Hepatocyte (in vitro differentiated cells): ENCODE data around the gene ZP1. TPM values are rescaled to one million over a fixed set of nuclear protein-coding genes. Genes with fewer than 3 reads are reported as not detected.

Experiments
- DNase-seq: peaks from one replicate; pipeline ENCODE4 v3.0.0-alpha.2; 2016; ENCODE audit warnings: low spot score
- H2AFZ ChIP-seq: fragments of 200-600 bp; sonication (generic); 2 replicates; pipeline ENCODE4 v1.6.0; 2016; ENCODE audit warnings: antibody characterized with exemption, mild to moderate bottlenecking
- H3K27ac ChIP-seq: fragments of 200-600 bp; sonication (generic); 2 replicates; pipeline ENCODE4 v1.5.1; 2016; ENCODE audit warnings: mild to moderate bottlenecking
- H3K27me3 ChIP-seq: fragments of 200-600 bp; sonication (generic); 2 replicates; pipeline ENCODE4 v1.6.1; 2016
- H3K36me3 ChIP-seq: fragments of 200-600 bp; sonication (generic); replicated peaks from 2 replicates; pipeline ENCODE4 v1.5.1; 2016; ENCODE audit warnings: low read depth; ENCODE audit not compliant: insufficient read depth
- H3K4me1 ChIP-seq: fragments of 200-600 bp; sonication (generic); 2 replicates; pipeline ENCODE4 v1.5.1; 2016; ENCODE audit warnings: mild to moderate bottlenecking, moderate library complexity; ENCODE audit not compliant: insufficient read depth
- H3K4me2 ChIP-seq: fragments of 200-600 bp; sonication (generic); 2 replicates; pipeline ENCODE4 v1.6.0; 2016
- H3K4me3 ChIP-seq: fragments of 200-600 bp; sonication (generic); 2 replicates; pipeline ENCODE4 v1.5.1; 2016; ENCODE audit warnings: mild to moderate bottlenecking
- H3K79me2 ChIP-seq: fragments of 200-600 bp; sonication (generic); 2 replicates; pipeline ENCODE4 v1.6.0; 2017; ENCODE audit warnings: mild to moderate bottlenecking
- H3K9me2 ChIP-seq: fragments of 200-600 bp; sonication (generic); replicated peaks from 2 replicates; pipeline ENCODE4 v1.6.0; 2017; ENCODE audit warnings: mild to moderate bottlenecking; ENCODE audit not compliant: insufficient read depth
- H3K9me3 ChIP-seq: fragments of 200-600 bp; sonication (generic); 2 replicates; pipeline ENCODE4 v1.5.1; 2016; ENCODE audit warnings: low read depth, mild to moderate bottlenecking
- H4K20me1 ChIP-seq: fragments of 200-600 bp; sonication (generic); 2 replicates; pipeline ENCODE4 v1.6.0; 2016; ENCODE audit warnings: mild to moderate bottlenecking; ENCODE audit not compliant: insufficient read depth, poor library complexity, severe bottlenecking
- EZH2 ChIP-seq: fragments of 200-600 bp; sonication (generic); IDR thresholded peaks from 2 replicates; pipeline ENCODE4 v1.6.1; 2016; ENCODE audit warnings: antibody characterized with exemption, mild to moderate bottlenecking, borderline replicate concordance
- EZH2phosphoT487 ChIP-seq: fragments of 200-600 bp; sonication (generic); IDR thresholded peaks from one replicate; pipeline ENCODE4 v1.6.1; 2018; ENCODE audit warnings: antibody characterized with exemption, mild to moderate bottlenecking, low read depth, moderate library complexity; ENCODE audit not compliant: unreplicated experiment, severe bottlenecking
- WGBS: methylation state at CpG from one replicate; pipeline ENCODE4 v1.1.6; 2016; ENCODE audit warnings: low lambda C conversion rate; ENCODE audit errors: missing lambda C conversion rate; 5-methylcytosine and 5-hydroxymethylcytosine counted together
- polyA plus RNA-seq: library from polyadenylated mRNA; unstranded; fragments of >200 nt; fragmentation: Nextera tagmentation; extraction: Ambion mirVana; gene quantifications from 2 replicates; pipeline ENCODE4 v1.2.1, GENCODE V29; 2016
- total RNA-seq: library from RNA; depleted of rRNA; stranded (reverse); fragments of >200 nt; gene quantifications from 2 replicates; pipeline ENCODE4 v1.2.3, GENCODE V29; 2014
- TF ChIP-seq, protein P1 (sequence below): fragments of 200-600 bp; sonication (generic); IDR thresholded peaks from 2 replicates; pipeline ENCODE4 v1.5.1; 2016; ENCODE audit warnings: antibody characterized with exemption, mild to moderate bottlenecking; ENCODE audit not compliant: poor library complexity

Gene ZP1
- total and polyA plus RNA-seq, 2 experiments from 2014 or later = 1.6 TPM; not detected in 1

DNA sequence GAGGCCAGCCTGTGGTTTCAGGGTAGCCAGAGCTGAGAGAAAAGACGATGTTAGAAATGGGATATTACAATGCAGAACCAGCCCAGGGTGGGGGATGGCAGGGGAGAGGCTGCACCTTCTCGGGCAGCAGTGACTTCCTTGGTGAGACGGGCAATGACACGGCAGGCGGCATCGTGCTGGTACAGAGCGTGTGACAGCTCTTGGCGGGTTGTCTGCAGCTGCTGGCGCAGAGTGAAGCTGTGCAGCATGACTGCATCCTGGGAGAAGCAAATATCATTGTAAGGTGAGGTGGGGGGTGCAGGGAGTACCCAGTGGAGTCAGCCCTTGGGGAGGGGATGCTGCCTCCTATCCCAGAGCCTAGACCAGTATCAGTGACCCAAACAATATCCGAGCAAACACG lies 35.3 kb downstream of the ZP1 start:
- Histone ChIP-seq H4K20me1 (peaks cover 16% of the 10 kb centered on the region), H3K36me3 (no peaks in the 10 kb centered on the region)
- WGBS = 99% methylated on average over 11 of the region's 11 CpGs

DNA sequence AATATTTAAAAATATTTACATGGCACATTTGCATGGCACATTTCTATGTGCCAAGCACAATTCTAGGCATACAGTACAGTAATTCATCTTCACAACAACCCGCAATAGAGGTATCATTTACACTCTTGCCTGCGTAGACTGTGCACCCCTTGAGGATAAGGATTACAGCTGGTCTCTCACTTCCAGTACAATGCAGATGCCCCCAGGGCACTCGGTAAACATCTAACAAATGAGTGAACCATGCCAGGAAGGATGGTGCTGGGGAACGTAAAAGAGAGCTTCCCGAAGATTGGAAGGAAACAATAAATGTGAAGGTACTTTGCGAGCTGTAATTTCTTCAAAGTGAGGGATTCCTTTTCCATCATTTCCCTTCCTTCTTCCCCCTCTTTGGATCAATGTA lies 37.7 kb downstream of the ZP1 start:
- H3K9me2 ChIP-seq = no peaks in the 10 kb centered on the region
- peak overlapping the region; percentile 8 for H2AFZ ChIP-seq
- H3K79me2 ChIP-seq = peaks cover 37% of the 10 kb centered on the region
- peaks cover 16% of the 10 kb centered on the region for H4K20me1 ChIP-seq
- DNase-seq = no peak
- 50% methylated on average over 6 of the region's 6 CpGs for WGBS
- no peaks in the 10 kb centered on the region for H3K9me3 ChIP-seq
- peaks cover 14% of the 10 kb centered on the region for H3K4me1 ChIP-seq
- TF ChIP-seq EZH2 = no peak
- TF ChIP-seq, protein P1, sequence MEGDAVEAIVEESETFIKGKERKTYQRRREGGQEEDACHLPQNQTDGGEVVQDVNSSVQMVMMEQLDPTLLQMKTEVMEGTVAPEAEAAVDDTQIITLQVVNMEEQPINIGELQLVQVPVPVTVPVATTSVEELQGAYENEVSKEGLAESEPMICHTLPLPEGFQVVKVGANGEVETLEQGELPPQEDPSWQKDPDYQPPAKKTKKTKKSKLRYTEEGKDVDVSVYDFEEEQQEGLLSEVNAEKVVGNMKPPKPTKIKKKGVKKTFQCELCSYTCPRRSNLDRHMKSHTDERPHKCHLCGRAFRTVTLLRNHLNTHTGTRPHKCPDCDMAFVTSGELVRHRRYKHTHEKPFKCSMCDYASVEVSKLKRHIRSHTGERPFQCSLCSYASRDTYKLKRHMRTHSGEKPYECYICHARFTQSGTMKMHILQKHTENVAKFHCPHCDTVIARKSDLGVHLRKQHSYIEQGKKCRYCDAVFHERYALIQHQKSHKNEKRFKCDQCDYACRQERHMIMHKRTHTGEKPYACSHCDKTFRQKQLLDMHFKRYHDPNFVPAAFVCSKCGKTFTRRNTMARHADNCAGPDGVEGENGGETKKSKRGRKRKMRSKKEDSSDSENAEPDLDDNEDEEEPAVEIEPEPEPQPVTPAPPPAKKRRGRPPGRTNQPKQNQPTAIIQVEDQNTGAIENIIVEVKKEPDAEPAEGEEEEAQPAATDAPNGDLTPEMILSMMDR = no peak
- no peak for TF ChIP-seq EZH2phosphoT487
- H3K27ac ChIP-seq = peak overlapping the region; percentile 91
- no peaks in the 10 kb centered on the region for H3K27me3 ChIP-seq
- H3K36me3 ChIP-seq = no peaks in the 10 kb centered on the region
- H3K4me2 ChIP-seq = peak overlapping the region; percentile 89
- peak overlapping the region; percentile 52 for H3K4me3 ChIP-seq

More for the DNA sequence above, 35.3 kb downstream of the ZP1 start:
- H3K9me3 ChIP-seq = no peaks in the 10 kb centered on the region
- H3K27me3 ChIP-seq = no peaks in the 10 kb centered on the region
- H3K79me2 ChIP-seq = peaks cover 37% of the 10 kb centered on the region
- DNase-seq = no peak
- TF ChIP-seq, protein P1 = no peak
- TF ChIP-seq EZH2 = no peak
- TF ChIP-seq EZH2phosphoT487 = no peak
- no peak overlapping the region for H3K27ac ChIP-seq
- peaks cover 14% of the 10 kb centered on the region for H3K4me1 ChIP-seq
- H2AFZ ChIP-seq = no peak overlapping the region
- no peaks in the 10 kb centered on the region for H3K9me2 ChIP-seq
- H3K4me3 ChIP-seq = no peak overlapping the region
- no peak overlapping the region for H3K4me2 ChIP-seq

DNA sequence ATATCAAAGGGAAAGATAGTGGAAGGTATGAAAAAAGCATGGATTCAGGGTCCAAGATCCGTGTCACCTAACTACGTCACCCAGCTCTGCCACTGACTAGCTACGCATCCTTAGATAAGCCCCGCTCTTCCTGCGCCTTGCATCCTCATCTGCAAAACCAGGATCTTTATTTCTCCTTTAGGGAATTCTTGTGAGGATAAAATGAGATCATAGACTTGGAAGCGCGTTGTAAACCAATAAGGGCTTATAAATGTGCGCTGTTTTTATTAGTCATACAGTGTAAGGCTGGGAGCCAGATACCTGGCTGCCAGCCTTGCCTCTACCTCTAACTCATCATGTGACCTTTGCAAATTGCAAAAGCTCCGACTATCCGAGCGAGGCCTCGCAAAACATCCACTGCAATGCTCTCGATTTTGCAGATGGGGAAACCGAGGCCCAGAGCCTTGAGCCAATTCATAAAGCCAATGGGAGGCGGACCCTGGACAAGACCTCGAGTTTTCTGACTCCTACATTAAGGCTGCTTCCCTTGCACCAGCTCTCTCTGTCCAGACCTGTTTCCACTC lies 38.3 kb downstream of the ZP1 start:
- Histone ChIP-seq H3K9me2 (no peaks in the 10 kb centered on the region), H3K27me3 (no peaks in the 10 kb centered on the region), H4K20me1 (peaks cover 16% of the 10 kb centered on the region), H3K79me2 (peaks cover 37% of the 10 kb centered on the region), H3K4me2 (peak overlapping the region; percentile 89), H3K27ac (peak overlapping the region; percentile 91), H3K4me3 (peak overlapping the region; percentile 52), H2AFZ (peak overlapping the region; percentile 35), H3K36me3 (no peaks in the 10 kb centered on the region), H3K9me3 (no peaks in the 10 kb centered on the region), H3K4me1 (peaks cover 14% of the 10 kb centered on the region)
- no peak for TF ChIP-seq EZH2phosphoT487
- TF ChIP-seq EZH2 = no peak
- TF ChIP-seq, protein P1 = no peak
- peak; percentile 53 for DNase-seq
- WGBS = 6% methylated on average over 16 of the region's 16 CpGs
